MM.1S (cell line): ENCODE measurements around the gene ATP6V0B.

Experiments
- CTCF ChIP-seq: fragments of 300-600 bp; sonication (generic); IDR thresholded peaks from 2 replicates; pipeline ENCODE4 v1.5.1; 2016; ENCODE audit warnings: antibody characterized with exemption, low read length, mixed read lengths
- EZH2 ChIP-seq: fragments of 300-600 bp; sonication (generic); optimal IDR thresholded peaks from 2 replicates; pipeline ENCODE3; 2017; ENCODE audit warnings: low read depth, mild to moderate bottlenecking, antibody characterized with exemption, low read length, mixed read lengths

- no peak for TF ChIP-seq EZH2
- no peak for TF ChIP-seq CTCF
These were observed 48.9 kb upstream of the ATP6V0B start for GRCh38 chr1:43925846-43926245.
